ENCODE results near the gene APOL1. TPM values are rescaled to one million over a fixed set of nuclear protein-coding genes. Genes with fewer than 3 reads are reported as not detected.

The APOL1 gene
- total and polyA plus RNA-seq, 10 of the 15 experiments (the other 5 are each of a cell fraction or from before 2014, with no cell fraction given), result 9.0 to 42.0 (median 17.6) TPM

GRCh38 chr22:36277482-36278291, 24.8 kb downstream of the APOL1 start (continued):
- TF ChIP-seq, protein P1, sequence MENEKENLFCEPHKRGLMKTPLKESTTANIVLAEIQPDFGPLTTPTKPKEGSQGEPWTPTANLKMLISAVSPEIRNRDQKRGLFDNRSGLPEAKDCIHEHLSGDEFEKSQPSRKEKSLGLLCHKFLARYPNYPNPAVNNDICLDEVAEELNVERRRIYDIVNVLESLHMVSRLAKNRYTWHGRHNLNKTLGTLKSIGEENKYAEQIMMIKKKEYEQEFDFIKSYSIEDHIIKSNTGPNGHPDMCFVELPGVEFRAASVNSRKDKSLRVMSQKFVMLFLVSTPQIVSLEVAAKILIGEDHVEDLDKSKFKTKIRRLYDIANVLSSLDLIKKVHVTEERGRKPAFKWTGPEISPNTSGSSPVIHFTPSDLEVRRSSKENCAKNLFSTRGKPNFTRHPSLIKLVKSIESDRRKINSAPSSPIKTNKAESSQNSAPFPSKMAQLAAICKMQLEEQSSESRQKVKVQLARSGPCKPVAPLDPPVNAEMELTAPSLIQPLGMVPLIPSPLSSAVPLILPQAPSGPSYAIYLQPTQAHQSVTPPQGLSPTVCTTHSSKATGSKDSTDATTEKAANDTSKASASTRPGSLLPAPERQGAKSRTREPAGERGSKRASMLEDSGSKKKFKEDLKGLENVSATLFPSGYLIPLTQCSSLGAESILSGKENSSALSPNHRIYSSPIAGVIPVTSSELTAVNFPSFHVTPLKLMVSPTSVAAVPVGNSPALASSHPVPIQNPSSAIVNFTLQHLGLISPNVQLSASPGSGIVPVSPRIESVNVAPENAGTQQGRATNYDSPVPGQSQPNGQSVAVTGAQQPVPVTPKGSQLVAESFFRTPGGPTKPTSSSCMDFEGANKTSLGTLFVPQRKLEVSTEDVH (IDR thresholded peaks at IDR 0.05; ENCODE audit: low read depth, partially characterized antibody), result no peak
- TF ChIP-seq, protein P2, sequence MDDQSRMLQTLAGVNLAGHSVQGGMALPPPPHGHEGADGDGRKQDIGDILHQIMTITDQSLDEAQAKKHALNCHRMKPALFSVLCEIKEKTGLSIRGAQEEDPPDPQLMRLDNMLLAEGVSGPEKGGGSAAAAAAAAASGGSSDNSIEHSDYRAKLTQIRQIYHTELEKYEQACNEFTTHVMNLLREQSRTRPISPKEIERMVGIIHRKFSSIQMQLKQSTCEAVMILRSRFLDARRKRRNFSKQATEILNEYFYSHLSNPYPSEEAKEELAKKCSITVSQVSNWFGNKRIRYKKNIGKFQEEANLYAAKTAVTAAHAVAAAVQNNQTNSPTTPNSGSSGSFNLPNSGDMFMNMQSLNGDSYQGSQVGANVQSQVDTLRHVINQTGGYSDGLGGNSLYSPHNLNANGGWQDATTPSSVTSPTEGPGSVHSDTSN (IDR thresholded peaks at IDR 0.05; ENCODE audit: insufficient replicate concordance, low read depth, low read length), result no peak
- peak; percentile 72; the same call in 1 of the 2 replicates for TF ChIP-seq CBFB (IDR thresholded peaks at IDR 0.05; ENCODE audit: low read depth)
- no peak for TF ChIP-seq POLR2AphosphoS5 (IDR thresholded peaks at IDR 0.05; ENCODE audit: low read length)
- TF ChIP-seq SPI1 (IDR thresholded peaks at IDR 0.05; ENCODE audit: borderline replicate concordance, insufficient read depth, low read depth, low read length), result no peak; the same call in 1 of the 2 replicates
- no peak for TF ChIP-seq TCF3 (IDR thresholded peaks at IDR 0.05; ENCODE audit: borderline replicate concordance, insufficient read depth, low read depth, low read length)
- TF ChIP-seq NFIC (IDR thresholded peaks at IDR 0.05; ENCODE audit: low read depth, low read length), result no peak
- TF ChIP-seq SMC3 (IDR thresholded peaks at IDR 0.05; ENCODE audit: borderline replicate concordance, low read length), result peak; percentile 73
- 0 out of 2 replicates have a peak, but pooled peaks have one; percentile 35 for TF ChIP-seq NBN (IDR thresholded peaks at IDR 0.05)
- no peak for TF ChIP-seq ASH2L (IDR thresholded peaks at IDR 0.05; ENCODE audit: borderline replicate concordance, low read depth)
- TF ChIP-seq, protein P3, sequence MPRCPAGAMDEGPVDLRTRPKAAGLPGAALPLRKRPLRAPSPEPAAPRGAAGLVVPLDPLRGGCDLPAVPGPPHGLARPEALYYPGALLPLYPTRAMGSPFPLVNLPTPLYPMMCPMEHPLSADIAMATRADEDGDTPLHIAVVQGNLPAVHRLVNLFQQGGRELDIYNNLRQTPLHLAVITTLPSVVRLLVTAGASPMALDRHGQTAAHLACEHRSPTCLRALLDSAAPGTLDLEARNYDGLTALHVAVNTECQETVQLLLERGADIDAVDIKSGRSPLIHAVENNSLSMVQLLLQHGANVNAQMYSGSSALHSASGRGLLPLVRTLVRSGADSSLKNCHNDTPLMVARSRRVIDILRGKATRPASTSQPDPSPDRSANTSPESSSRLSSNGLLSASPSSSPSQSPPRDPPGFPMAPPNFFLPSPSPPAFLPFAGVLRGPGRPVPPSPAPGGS (IDR thresholded peaks at IDR 0.05; ENCODE audit: borderline replicate concordance, insufficient read depth, low read depth, low read length, poor library complexity, severe bottlenecking), result peak; percentile 54
- TF ChIP-seq PML (IDR thresholded peaks at IDR 0.05; ENCODE audit: low read length), result peak; percentile 34; the same call in 1 of the 2 replicates
